HG03139 (cell line): ENCODE measurements around the gene C2CD4C.
"Not testable (repeated sequence)": the region's sequence is repeated elsewhere in the genome, so short reads cannot be mapped to it uniquely, and the experiment has no call there.

Experiments used
- ATAC-seq: cut with Tn5 transposase; IDR thresholded peaks from one replicate; pipeline ENCODE4 v1.9.1; 2021; ENCODE audit not compliant: unreplicated experiment

C2CD4C gene

GRCh38 chr19:439167-439900 lies 30.4 kb upstream of the C2CD4C start:
- no peak for ATAC-seq

DNA sequence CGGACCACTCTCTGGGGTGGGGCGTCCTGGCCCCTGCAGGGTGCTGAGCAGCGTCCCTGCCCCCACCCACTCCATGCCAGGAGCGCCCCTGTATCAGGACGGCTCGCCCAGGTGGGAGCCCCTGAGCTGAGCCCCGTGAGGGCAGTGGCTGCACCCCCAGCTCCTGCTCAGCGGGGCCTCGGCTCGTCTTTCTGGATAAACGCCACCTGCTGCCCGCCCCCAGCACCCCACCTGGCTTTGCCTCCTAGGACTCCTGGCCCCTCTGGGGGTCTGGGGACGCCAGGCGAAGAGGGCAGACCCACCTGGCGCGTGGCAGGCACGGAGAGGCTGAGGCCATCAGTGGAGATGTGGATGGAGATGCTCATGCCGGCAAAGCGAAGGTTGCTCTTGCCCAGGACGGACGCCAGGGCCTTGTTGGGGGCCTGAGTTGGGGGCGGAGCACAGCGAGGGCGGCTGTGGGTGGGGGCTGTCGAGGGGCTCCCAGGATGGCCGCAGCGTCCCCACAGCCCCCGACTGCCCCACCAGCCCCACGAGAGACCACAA lies 29.5 kb upstream of the C2CD4C start:
- ATAC-seq = no peak

DNA sequence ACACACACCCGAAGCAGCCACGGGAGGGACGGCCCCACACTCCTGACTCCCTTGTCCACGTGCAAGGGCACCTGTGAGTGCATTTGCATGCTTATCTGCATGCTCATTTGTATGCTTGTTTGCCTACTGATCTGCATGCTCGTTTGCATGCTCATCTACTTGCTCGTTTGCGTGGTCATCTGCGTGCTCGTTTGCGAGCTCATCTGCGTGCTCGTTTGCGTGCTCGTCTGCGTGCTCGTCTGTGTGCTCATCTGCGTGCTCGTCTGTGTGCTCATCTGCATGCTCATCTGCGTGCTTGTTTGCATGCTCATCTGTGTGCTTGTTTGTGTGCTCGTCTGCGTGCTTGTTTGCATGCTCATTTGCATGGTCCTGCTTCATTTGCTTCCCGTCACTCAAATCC lies 28.1 kb upstream of the C2CD4C start:
- no peak for ATAC-seq

- no peak for ATAC-seq
Measured at GRCh38 chr19:436413-436950, 27.5 kb upstream of the C2CD4C start.

- no peak for ATAC-seq
Measured at GRCh38 chr19:435707-436412, 26.9 kb upstream of the C2CD4C start.

DNA sequence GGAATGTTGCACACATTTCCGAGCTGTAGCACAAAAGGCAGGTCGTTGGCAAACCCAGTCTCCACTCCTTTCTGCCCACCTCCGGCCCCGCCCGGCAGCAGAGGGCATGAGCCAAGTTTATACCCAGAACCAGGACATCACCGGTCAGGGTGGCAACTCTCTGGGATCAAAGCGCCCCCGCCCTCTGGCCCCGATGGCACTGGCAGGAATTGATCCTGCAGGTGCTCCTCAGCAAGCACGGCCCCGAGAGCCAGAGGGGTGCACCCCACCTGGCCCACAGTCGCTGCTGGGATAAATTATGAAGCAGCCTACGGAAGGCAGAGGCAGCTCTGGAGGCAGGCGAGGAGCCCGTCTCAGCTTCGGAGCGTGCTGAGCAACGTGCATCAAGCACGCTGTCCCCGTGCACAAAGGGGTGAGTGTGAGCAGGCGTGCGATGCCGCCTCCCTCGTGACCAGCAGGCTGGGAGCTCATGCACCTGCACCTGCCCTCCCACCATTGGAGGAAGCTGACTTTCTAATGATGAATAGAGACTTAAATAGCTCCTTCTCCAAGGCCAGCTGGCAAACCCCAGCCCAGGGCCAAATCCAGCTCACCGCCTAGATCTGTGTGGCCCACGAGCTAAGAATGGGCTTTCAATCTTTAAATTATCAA lies 26.2 kb upstream of the C2CD4C start:
- no peak for ATAC-seq

GRCh38 chr19:434152-434960 lies 25.4 kb upstream of the C2CD4C start:
- no peak for ATAC-seq

GRCh38 chr19:430701-431100 lies 21.8 kb upstream of the C2CD4C start:
- ATAC-seq = no peak

DNA sequence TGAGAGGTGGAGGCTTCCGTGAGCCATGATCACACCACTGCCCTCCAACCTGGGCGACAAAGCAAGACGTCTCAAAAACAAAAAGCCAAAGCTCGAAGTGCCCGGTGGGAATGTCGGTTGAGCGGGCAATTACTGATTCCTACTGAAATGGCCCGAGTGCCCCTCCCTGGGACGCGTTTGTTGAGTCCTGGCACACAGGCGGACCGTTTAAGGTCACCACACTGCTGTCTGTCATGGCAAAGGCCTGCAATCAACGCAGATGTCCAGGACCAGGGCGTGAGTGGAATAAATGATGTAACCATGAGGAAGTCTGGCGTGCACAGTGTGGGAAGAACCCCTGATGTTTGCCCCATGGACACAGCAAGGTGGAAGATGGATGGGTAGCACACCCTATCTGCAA lies 19.2 kb upstream of the C2CD4C start:
- no peak for ATAC-seq

GRCh38 chr19:427675-428074 lies 18.7 kb upstream of the C2CD4C start:
- ATAC-seq = not testable (repeated sequence)

- ATAC-seq = no peak
Measured at GRCh38 chr19:426725-427445, 17.9 kb upstream of the C2CD4C start.

GRCh38 chr19:425056-425455 lies 16.1 kb upstream of the C2CD4C start:
- no peak for ATAC-seq

- no peak for ATAC-seq
Measured at GRCh38 chr19:424546-424945, 15.6 kb upstream of the C2CD4C start.

DNA sequence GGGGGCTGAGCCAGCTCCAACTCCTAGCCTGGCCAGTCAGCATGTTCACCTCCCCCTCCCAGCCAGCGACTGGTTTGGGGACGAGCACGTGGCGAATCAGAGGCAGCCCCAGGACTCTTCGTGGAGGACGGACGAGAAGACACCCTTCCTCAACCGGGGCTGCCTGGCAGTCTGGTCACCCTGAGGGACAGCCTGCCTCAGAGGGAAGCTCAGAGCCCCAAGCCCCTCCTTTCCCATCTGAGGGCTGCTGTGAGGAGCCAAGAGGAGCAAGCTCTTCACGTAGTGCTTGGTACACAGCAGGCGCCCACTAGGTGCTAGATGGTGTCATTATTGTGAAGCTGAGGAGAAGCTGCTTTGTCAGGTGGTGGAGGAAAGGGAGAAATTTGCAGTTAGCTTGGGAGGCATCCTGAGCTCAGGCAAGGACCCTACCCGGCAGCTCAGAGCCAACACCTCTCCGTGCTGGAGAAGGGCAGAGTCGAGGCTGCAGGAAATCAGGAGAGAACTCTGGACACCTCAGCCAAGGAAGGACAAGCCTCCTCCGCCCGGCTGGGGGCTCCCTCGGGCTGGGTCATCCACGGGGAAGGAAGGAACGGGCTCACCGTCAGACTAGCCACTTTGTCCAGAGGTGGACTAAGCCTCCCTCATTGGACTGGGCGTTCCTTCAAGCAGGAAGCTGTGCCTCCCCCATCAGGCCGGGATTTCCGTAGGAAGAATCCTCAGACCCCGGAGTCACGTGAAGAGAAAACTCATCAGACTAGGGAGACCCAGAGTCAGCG lies 14.9 kb upstream of the C2CD4C start:
- ATAC-seq = no peak

DNA sequence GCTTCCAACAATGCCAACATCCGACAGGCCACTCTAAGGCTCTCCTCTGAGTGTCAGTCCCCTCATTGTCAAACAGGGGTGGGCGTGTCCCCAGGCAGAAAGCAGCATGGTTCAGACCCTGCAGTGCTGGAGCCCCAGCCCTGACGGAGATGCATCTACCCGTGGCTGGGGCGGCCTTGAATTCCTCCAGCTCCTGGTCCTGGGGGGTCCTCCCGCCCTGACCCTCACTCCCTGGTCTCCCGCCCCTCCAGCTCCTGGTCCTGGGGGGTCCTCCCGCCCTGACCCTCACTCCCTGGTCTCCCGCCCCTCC lies 13.9 kb upstream of the C2CD4C start:
- not testable (repeated sequence) for ATAC-seq

DNA sequence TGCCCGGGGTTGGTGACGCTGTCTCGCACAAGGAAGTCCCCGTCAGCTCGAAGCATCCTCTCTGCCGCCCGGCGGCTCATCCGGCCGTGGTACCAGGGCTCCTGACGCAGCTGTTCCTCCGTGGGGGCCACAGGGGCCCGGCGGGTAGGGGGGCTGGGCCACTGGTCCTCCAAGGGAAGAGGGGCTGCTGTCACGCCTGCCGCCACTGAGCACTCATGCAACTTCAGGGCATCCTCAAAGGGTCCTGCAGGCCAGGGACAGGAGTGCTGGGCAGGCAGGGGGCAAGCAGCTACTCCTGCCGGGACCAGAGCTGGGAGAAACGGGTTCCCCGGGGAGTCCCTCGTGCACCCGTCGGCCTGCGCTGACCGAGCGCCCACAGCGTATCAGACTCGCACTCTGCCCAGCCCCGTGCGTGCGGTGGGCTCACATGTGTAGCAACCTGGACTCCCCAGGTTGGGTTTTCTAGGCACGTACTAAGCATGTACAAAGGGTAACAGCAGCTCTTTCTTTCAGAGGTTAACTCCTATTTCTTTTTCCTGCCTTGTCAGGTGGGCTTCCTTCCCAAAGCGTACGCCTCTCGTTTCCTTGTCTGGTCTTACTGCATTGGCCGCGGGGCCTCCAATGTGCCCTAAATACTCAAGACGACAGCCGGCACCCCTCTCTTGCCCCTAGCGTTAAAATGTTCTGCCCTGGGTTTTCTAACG lies 13.4 kb upstream of the C2CD4C start:
- ATAC-seq = no peak

DNA sequence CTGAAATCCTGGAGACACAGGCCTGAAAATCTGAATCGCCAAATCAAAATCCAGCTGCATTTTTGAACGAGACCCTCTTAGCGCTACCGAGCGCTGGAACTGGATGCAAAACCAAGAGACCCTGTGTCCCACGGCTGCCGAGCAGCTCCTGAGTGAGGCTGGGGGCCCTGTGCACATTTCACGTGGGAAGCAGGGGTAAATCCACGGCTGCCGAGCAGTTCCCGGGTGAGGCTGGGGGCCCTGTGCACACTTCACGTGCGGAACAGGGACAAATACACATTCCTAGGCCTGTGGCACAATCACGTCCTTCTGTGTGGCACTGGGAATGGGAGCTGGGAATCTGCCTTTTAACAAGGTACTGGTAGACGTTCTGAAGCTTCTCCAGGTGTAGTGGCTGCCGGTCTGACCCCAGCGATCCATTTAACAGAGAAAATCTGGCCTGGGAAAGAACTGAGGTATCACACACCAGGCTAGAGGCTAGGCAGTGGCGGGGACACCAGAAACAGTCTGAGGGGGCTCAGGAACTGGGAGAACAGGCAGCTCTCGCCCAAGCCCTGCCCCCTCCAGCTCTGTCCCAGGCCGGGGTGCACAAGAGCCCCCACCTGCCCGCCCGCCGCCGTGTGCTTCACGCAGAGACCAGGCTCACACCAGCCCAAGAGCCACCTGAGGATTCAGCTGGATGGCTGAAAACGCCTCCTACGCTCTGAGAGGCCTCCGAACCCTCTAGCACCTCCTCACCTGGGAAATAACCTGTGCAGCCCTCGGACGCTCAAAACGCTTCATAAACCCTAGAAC lies 11.0 kb upstream of the C2CD4C start:
- ATAC-seq = no peak
